COLO829 (cell line): Measurements from ENCODE around the gene MYLK.
"Not testable (repeated sequence)": the region's sequence is repeated elsewhere in the genome, so short reads cannot be mapped to it uniquely, and the experiment has no call there.

Source experiments
- DNase-seq: peaks from one replicate; pipeline ENCODE4 v3.0.0; 2012; ENCODE audit warnings: low spot score

Gene MYLK

DNA sequence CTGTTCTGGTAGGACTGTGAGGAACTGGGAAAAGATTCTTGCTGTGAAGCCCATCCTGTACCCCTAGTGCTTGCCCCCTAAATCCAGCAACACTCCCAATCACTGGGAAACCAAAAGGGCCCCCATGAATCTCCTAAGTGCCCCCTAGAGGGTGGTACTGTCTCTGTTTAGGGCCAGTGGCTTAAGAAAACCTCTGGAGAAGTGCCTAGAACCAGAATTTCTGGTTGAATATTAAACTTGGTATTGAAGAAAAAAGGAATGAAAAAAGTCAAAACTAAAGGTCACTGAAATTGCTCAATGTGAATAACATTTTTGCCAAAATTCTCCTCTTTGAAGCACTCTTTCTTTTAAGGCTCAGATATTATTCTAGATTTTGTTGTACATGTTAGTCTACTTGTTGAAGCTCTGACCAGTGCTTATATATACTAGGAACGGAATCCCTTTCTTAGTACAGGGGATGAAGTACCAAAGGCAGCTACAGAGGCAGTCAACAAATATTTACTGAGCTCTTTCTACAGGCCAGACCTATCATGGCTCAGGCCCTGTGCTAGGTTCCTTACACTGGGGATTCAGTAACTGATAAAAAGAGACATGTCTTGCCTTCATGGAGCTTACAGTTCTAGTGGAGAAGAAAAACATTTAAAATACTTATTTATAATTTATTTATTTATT lies 138.8 kb downstream of the MYLK start:
- DNase-seq, result no peak

DNA sequence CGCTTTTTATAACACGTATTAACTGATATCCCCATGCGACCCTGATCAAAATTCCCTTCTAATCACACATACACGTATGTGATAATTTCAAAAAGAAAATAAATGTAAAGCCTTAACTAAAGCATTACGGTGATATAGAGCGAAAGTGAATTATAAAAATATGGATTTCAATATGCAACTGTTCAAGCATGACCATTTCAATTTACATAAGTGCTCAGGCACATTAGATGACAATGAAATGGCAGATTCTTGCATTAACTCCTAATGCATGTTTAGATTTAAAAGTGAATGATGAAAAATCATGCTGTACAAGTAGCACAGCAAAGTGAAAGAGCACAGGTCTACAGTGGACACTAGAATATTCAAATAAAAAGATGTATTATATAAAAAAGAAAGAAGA lies 140.1 kb downstream of the MYLK start:
- DNase-seq, result no peak

DNA sequence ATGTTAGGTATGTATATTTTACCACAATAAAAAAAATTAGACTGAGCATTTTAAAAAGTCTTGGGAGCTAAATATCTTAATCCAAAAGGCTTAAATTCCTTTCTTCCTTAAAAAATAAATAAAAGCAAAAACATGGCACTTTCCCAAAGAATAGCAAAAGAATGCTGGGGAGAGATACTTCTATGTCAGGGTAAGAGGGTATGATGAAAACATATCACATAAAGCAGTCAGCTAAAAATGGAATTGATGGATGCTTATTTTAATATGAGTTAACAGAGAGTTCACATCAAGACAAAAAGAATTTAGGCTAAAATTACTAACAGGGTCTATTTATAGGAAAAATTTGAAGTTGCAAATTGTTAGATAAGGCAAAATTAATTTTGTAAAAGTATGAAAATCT lies 141.0 kb downstream of the MYLK start:
- DNase-seq, result no peak

DNA sequence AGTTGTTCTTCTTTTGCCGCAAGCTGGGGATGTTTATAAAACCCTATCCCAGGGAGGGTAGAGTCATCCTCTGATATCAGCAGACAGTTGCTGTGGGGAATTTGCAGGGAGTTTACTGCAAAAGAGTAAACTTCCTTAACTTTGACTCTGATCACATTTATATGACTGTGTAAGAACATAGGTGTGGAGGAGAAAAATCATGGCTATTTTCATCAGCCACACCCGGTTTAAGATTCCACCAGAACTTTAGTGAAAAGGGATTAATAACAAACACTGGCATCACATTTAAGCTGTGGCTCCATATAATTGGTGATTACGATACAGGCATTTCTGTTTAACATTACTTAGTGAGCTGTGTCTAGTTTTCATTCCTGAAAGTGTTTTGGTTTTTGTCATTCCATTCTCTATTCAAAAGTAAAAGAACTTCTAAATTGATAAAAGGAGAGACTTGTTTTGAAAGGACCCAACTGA lies 143.1 kb downstream of the MYLK start:
- no peak for DNase-seq

DNA sequence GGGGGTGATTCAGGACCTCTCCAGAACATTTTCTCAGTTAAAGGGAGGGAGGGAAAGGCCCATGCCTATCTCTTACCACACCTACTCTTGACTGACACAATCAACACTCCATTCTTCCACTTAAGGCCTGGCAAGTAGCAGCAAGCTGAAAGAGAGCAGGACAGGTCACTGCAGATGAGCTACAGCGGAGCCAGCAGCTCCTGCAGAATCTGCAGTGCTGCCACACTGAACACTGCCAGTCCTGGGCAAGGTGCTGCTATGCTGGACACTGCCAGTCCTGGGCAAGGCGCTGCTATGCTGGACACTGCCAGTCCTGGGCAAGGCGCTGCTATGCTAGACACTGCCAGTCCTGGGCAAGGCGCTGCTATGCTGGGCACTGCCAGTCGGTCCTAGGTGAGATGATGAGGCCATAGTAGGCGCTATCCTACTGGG lies 143.7 kb downstream of the MYLK start:
- DNase-seq, result no peak

DNA sequence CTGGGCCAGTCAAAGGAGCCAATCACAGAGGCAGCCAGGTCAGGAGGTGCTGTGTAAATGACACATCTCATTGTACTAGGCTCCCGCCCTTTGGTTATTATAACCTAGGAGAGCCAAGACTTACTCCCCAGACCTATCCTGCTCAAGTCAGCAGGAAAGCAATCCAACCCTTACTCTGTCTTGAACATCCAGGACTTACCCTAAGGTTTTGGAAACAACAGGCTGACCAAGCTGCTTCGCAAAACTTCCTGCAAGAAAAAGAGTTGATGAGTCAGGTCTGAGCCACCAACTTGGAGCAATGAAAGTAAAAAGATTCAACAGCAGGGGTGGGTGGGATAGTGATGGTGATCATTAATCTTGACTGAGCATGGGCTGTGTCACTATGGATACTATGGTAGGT lies 144.4 kb downstream of the MYLK start:
- DNase-seq, result no peak

DNA sequence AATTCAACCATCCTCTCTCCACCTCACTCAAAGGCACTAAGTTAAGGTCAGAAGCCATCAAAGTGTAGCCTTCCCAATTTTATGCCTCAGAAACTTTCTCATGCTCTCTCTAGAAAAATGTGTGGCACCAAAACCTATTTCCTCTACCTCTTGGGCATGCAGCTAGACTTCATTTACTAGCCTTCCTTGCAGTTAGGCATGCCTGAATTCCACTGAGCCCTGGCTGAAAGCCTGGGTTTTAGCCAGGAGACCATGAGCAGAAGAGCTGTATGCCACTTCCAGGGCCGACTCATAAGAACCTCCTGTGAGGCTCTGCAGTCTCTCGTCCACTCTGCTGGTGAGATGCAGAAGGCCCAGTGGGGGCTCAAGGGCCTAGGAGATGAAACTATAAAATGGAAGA lies 145.0 kb downstream of the MYLK start:
- DNase-seq, result no peak

DNA sequence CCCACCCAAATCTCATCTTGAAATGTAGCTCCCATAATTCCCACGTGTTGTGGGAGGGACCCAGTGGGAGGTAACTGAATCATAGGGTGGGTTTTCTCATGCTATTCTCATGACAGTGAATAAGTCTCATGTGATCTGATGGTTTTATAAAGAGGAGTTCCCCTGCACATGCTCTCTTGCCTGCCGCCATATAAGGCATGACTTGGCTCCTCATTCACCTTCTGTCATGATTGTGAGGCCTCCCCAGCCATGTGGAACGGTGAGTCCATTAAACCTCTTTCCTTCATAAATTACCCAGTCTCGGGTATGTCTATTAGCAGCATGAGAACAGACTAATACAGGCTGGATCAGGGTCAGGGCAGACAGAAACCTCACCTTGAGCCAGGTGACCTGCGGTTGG lies 145.6 kb downstream of the MYLK start:
- DNase-seq, result not testable (repeated sequence)

DNA sequence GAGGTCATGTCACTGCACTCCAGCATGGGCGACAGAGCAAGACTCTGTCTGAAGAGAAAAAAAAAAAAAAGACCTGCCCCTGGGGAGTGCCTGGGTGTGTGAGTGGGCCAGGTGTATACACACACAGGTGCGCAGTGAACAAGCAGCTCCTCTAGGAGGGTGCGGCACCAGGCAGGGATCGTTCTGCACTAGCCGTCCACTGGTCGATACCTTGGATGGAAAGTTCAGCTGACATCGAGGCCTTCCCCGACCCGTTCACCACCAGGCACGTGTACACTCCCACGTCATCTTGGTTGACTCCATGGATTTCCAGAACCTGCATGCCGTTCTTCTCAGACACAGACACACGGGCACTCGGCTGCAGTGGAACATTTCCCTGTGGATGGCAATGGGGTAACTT lies 147.0 kb downstream of the MYLK start:
- no peak for DNase-seq

DNA sequence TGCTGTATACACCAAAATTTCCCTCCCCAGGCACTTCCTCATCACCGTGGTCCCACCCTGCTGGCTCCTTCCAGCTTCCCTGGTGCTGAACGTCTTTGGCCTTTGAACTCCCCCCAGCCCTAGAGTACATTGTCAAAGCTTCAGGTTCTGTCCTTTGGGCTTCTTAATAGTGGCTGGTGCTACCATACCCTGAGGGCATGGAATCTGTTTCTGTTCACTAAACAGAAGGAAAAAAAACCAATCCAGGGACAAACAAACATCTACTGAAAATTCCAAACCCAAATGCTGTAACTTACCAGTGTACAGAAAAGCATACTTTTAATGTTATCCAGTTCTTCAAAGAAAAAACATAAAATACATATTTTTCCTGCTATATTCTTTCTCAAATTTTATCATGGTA lies 148.7 kb downstream of the MYLK start:
- no peak for DNase-seq

DNA sequence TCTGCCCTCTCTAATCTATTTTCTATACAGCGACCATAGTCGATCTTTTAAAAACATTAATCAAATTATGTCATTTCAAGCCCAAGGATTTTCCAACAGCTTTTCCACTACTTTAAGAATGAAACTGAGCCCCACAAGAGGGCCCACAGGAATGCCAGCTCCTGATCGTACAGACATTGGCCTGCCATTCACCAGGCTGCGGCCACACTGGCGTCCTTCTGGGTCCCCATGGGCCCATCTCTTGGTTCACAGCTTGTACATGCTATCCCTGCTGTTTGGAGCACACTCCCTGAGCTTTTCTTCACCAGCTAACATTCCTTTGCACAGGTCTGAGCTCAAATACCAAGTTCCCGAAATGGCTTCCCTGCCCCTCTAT lies 149.6 kb downstream of the MYLK start:
- DNase-seq, result no peak

DNA sequence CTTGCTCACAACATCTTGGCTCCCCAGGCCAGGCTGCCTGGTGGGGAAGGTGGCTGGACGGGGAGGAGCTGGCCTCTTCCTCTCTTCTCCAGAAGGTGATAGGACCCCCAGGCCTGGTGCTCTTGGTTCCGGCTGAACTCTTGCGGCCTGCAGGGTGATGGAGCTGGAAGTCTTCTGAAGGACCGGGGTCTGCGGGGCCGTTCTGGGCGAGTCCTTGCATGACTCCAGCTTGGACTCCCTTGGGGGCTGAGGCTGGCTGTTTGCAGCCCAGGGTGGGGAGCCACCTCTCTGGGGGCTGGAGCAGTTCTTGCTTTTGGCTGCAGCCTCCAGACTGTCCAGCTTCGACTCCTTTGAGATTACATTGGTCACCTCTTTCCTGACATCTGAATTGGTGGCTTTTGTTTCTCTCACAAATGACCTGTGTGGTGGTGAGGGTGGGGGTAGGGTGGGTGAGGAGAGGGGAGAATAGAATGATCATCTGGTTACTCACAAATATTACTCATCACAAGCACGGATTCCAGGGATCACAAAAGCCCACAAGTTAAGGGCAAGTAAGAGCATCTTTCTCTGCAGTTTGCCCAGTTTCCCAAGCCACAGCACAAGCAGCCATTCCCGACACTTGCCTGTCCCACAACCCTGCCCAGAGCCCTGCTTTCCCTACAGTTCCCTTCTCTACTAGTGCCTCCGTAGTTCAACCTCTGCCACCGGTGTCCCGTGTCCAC lies 150.2 kb downstream of the MYLK start:
- DNase-seq, result peak; percentile 56

DNA sequence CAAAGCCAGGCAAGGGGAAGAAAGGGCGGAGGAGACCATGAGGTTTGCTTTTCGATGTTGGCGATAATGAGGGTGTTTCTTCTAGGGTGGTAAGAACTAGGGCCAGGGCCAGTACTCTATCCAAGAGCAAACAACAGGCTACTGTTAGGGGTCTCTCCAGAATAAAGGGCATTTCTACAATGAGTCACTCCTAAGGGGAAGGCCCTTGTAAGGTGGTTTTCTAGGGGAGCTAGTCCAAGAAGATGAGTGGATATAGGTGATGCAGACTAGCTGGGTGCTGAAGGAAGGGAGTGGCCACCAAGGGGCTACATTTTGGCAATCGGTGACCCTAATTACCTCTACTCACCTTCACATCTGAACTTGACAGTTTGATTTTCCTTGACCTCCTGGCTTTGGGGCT lies 150.8 kb downstream of the MYLK start:
- DNase-seq, result peak; percentile 23

DNA sequence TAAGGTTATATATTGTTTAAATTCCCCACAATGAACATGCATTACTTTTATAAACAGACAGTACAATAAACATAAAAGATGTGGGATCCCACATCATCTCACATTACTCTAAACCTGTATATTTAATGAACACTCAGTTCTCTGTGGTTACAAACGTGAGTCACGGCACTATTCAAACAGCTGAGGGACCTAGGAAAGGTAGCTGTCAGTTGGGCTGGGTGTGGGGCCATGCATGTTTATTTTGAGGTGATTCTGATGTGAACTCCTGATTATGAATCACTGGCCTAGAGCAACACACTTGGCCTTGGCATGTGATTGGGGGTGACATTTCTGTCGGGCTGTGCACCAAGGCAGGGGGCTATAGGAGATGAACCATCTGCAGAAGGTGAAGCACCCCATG lies 151.7 kb downstream of the MYLK start:
- no peak for DNase-seq

DNA sequence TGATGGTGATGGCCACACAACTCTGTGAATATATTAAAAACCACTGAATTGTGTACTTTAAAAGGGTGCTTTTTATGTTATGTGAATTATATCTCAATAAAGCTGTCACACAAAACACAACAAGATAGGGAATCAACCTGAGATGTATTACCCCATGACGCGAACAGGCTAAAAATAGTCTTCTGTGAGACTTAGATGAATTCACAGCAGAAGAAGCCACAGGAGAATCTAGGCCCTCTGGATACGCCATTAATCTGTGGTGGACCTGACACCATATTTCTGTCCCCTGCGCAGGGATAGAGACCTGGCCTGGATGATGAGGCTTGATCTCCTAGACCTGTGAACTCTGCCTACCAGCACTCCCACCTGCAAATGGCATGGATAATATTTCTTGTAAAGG lies 153.3 kb downstream of the MYLK start:
- no peak for DNase-seq

DNA sequence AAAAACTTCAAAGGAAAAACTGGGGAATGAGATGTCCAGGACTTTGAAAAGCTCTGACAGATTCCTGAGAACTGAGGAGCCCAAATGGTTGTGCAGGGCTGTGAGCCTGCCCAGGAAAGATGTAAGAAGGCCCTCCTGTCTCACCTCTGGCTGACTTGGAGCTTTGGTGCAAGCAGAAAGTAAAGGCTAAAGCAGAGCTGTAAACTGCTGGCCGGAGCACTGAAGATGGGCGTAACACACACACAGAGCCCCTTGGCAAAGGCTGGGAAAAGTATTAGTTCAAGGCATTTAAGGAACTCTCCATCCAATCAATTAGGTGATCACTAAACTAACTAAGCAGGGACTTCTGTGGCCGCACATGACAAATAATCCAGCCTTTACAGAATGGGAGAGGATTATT lies 155.1 kb downstream of the MYLK start:
- no peak for DNase-seq

DNA sequence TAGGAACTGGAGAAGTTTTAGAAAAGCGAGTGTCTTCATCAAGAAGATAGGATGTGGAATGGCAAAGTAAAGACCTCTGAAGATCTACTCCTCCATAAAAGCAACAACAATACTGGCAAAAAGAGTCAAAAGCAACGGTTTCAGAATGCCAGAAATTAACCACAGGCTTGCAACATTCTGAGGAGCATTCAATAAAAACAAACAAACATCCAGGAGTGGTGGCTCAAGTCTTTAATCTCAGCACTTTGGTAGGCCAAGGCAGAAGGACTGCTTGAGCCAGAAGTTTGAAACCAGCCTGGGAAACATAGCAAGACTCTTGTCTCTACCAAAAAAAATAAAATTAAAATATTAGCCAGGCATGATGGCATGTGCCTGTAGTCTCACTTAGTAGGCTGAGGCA lies 156.1 kb downstream of the MYLK start:
- DNase-seq, result no peak

DNA sequence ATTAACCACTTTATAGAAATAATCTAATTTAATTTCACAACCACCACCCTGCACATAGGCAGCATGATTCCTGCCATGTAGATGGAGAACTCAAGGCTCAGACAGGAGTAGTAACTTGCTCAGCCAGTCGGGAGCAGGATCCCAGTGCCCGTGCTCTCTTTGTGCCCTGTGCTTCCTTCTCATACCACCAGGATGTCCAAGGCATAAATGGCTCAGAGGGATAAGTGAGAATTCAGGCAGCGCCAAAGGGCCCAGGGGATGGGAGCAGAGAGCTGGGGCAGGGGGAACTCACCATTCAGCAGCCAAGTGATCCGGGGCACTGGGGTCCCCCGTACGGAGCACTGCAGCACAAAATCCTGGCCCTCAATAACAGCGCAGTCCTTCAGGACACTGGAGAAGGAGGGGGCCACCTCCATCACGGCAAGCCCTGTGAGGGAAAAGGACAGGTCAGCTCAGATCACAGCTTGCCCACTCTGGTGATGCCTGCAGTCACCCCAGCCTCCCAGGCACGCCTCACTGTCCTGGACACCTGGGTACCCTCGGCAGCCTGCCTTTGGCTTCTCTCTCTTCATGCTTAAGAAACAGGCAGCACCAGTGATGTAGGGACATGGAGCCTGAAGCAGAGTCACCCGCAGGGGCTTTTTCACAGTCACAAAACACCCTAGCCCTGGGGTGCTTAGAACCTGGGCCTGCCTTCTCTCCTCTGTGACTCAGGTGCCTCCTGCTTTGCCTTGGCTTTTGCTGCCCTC lies 158.3 kb downstream of the MYLK start:
- DNase-seq, result no peak

DNA sequence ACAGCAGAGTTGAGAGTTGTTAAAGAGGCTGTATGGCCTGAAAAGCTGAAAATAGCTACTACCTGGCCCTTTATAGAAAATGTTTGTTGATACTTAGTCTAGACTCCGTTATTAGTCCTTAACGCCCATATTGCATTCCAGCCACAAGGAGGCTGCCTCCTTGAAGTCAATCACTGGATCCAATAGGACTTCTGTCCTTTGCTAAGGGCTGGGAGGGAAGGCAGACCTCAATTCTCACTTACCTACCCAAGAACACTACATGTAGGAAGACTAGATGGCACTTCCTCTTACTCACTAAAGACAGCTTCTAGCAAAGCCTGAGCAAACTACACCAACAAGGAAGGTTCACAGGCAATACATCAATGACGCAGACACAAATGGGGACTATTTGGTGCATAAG lies 159.8 kb downstream of the MYLK start:
- DNase-seq, result no peak

DNA sequence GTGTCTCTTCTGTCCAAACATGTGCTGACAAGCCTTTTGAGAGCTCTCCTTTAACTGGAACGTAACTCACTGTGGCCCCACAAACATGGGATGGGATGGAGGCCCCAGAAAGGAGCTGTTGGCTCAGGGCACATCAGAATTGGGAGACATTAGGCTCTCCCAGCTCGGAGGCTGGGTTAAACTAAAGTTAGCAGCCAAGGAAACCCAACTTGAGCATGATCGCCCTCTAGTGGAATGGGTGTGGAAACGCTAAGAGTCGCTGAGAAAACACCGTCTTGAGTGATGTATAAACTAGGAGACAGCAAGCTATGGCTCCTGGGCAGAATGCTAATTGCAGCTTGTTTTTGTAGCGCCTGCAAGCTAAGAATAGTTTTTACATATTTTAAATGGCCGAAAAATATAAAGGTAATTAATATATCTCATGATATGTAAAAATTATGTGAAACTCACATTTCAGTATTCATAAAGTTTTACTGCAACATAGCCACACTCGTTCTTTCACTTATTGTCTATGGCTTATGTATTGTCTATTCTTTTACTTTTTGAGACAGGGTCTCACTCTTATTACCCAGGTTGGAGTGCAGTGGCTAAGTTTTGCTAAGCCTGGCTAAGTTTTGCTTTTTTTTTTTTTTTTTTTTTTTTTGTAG lies 160.5 kb downstream of the MYLK start:
- peak; percentile 95 for DNase-seq

DNA sequence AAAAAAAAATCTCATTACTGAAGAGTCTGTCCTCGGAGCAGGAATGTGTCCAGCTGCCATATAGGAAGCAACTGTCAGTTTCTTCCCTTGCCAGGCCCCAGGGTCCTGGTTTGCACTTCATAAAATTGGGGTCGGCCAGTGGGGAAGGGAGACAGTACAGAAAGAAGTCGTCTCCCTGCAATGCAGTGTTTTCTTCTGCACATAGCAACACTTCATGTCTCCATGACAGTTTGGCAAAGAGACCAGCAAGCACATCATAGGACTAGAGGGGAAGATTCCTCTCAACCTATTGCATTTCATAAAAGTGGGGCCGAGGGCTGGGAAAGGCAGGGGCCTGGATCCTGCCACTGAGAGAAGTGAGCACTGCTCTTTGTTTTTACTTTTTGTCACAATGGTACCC lies 161.1 kb downstream of the MYLK start:
- no peak for DNase-seq

DNA sequence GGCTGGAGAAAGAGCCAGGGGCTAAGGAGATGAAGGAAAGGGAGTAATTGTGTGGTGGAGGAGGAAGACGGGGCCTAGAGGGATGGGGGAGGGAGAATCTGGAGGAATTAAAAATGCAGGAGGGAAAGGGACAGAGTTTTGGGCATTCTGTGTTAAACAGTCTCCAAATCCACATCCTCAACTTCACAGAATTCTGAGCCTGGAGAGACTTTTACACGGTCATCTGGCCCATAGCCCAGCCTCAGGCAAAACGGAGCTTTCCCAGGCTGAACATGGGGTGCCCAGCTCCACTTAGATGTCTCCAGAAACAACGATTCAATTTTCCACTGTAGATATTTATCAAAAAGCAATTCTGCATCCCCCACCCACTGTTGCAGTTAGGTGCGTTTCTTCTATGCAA lies 161.7 kb downstream of the MYLK start:
- no peak for DNase-seq

DNA sequence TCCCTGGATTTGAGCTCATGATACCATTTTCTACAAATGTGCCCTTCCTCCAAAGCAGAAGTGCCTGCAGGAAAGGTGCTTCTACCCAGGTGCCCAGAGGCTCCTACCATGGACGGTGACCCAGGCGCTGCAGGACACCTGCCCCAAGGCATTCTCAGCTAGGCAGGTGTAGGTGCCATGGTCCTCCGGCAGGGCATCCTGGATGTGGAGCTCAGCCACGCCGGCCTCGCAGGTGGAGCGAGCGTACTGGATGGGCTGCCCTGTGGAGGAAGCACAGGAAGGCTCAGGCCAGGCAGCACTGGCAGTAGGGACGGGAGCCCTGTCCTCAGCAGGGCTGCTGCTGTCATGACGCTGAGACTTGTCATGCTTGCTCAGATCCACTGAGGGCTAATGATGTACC lies 162.1 kb downstream of the MYLK start:
- DNase-seq, result no peak
